Measurements from ENCODE around the gene BEAN1. TPM values are rescaled to one million over a fixed set of nuclear protein-coding genes. Genes with fewer than 3 reads are reported as not detected.

BEAN1 gene
- total RNA-seq, 1 experiment from 2014 or later = 0.61 TPM

DNA sequence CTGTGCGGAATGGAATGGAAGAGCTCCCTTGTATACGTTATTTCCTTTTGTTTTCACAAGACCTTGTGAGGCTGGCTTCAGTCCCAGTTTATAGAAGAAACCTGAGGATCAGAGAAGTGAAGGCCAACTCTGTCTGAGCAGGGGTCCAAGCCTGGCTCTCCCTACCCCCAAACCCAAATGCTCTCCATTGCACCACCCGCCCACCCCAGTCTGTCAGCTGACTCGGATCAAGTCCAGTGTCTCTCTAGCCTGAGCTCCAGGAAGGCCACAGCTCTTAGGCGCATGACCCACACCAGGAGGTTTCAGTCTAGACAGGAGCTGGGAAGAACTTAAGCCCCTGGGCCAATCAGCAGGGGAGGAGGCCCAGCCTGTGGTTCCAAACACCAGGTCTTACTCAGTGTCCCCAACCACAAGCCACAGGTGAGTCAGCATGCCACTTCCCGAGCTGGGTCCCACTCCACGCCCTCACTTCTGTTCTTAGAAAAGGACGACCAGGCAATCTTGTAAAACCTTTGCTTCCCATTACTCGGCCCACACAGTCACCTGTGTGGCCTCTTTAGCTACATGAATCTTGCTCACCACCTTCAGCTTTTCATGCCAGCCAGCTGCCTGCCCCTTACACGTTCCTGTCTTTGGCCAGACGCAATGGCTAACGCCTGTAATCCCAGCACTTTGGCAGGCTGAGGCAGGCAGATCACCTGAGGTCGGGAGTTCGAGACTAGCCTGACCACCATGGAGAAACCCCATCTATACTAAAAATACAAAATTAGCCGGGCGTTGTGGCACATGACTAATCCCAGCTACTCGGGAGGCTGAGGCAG is 95.1 kb downstream of the BEAN1 start (continued):
- TF ChIP-seq, protein P1, sequence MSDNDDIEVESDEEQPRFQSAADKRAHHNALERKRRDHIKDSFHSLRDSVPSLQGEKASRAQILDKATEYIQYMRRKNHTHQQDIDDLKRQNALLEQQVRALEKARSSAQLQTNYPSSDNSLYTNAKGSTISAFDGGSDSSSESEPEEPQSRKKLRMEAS (IDR thresholded peaks at IDR 0.05) = peak; percentile 65; the same call in 1 of the 2 replicates
- TF ChIP-seq SRF (IDR thresholded peaks at IDR 0.05; ENCODE audit: low read depth) = peak; percentile 61; the same call in 1 of the 2 replicates
- TF ChIP-seq CEBPB (IDR thresholded peaks at IDR 0.05; ENCODE audit: low read depth) = peak; percentile 78; the same call in 1 of the 2 replicates
- TF ChIP-seq SIN3A (IDR thresholded peaks at IDR 0.05; ENCODE audit: low read depth) = peak; percentile 36; the same call in 1 of the 2 replicates
- no peak for TF ChIP-seq YY1 (IDR thresholded peaks at IDR 0.05; ENCODE audit: extremely low read depth, insufficient replicate concordance, low read depth, low read length)
- peak; percentile 92 for TF ChIP-seq JUND (IDR thresholded peaks at IDR 0.05)
- peak; percentile 91 for TF ChIP-seq SP1 (IDR thresholded peaks at IDR 0.05; ENCODE audit: low read depth)

DNA sequence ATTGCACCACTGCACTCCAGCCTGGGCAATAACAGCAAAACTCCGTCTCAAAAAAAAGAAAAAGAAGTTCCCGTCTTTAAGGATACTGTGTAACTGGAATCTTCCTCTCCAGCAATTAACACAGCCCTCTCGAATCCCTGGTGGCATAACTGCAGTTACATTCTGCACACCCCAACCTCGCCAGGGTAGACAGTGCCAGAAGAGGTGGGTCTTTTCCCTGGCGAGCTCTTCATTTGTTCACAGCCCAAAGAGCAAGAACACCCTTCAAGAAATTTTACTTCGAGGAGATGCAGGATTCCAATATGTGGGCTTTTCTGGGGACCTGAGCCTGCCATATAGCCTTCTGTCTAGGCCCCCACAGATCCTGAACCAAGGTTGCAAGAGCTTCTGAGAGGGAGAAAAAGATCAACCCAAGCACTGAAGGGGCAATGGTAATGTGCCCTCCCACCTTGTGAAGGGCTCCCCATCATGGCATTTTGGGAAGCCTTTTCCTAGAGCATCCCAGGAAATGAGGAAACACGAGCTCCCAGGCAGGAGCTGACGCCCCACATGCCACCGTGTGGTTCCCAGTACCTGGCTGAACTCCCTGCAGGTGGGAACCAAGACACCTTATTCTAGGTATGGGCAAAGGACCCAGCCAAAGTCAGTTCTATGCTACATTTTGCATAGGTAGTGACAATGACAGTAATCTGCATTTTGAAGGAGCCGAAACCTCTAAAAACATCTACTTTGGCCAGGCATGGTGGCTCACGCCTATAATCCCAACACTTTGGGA is 95.9 kb downstream of the BEAN1 start:
- Histone ChIP-seq H2AFZ (ENCODE audit: low read depth, low read length, poor library complexity, severe bottlenecking) (no peak overlapping the region), H3K4me1 (ENCODE audit: control insufficient read depth in 1 of 2, insufficient read depth in 2 of 2, low read length in 2 of 2) (peaks cover 30 to 37% of the 10 kb centered on the region in 2 experiments), H3K79me2 (ENCODE audit: insufficient read depth, low read length) (no peaks in the 10 kb centered on the region), H3K27me3 (ENCODE audit: insufficient read depth, low read length) (no peaks in the 10 kb centered on the region), H3K9ac (ENCODE audit: low read length) (no peak overlapping the region), H4K20me1 (ENCODE audit: insufficient read depth) (no peaks in the 10 kb centered on the region), H3K4me3 (replicated peaks in 1 of 2; ENCODE audit: low read depth in 1 of 2, low read length in 2 of 2) (no peak overlapping the region), H3K9me2 (ENCODE audit: insufficient read depth) (no peaks in the 10 kb centered on the region), H3K36me3 (ENCODE audit: control insufficient read depth in 1 of 2, insufficient read depth in 2 of 2, low read length in 2 of 2) (no peaks in the 10 kb centered on the region), H3K4me2 (ENCODE audit: low read length) (peak overlapping the region; percentile 62), H3K27ac (ENCODE audit: low read depth, low read length) (peak overlapping the region; percentile 58), H3K9me3 (ENCODE audit: control insufficient read depth in 1 of 2, insufficient read depth in 1 of 2, low read depth in 1 of 2, low read length in 2 of 2) (no peaks in the 10 kb centered on the region)
- TF ChIP-seq CEBPB (IDR thresholded peaks at IDR 0.05; ENCODE audit: low read depth) (no peak), EZH2 (IDR thresholded peaks at IDR 0.05) (no peak), YY1 (IDR thresholded peaks at IDR 0.05; ENCODE audit: extremely low read depth, insufficient replicate concordance, low read depth, low read length) (no peak), ZFX (IDR thresholded peaks at IDR 0.05) (no peak), SP1 (IDR thresholded peaks at IDR 0.05; ENCODE audit: low read depth) (no peak), JUND (IDR thresholded peaks at IDR 0.05) (no peak), FOSL1 (IDR thresholded peaks at IDR 0.05; ENCODE audit: low read depth) (no peak)
- TF ChIP-seq, protein P2, sequence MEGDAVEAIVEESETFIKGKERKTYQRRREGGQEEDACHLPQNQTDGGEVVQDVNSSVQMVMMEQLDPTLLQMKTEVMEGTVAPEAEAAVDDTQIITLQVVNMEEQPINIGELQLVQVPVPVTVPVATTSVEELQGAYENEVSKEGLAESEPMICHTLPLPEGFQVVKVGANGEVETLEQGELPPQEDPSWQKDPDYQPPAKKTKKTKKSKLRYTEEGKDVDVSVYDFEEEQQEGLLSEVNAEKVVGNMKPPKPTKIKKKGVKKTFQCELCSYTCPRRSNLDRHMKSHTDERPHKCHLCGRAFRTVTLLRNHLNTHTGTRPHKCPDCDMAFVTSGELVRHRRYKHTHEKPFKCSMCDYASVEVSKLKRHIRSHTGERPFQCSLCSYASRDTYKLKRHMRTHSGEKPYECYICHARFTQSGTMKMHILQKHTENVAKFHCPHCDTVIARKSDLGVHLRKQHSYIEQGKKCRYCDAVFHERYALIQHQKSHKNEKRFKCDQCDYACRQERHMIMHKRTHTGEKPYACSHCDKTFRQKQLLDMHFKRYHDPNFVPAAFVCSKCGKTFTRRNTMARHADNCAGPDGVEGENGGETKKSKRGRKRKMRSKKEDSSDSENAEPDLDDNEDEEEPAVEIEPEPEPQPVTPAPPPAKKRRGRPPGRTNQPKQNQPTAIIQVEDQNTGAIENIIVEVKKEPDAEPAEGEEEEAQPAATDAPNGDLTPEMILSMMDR (IDR thresholded peaks at IDR 0.05 in 2 of 3, conservative IDR thresholded peaks at IDR 0.05 in 1 of 3; ENCODE audit: borderline replicate concordance in 1 of 3, insufficient read depth in 1 of 3, low read depth in 2 of 3, low read length in 2 of 3) = no peak
- TF ChIP-seq, protein P1 (IDR thresholded peaks at IDR 0.05) = no peak
- intact Hi-C loops (cut with micrococcal nuclease) = no loop called here
- no peak for ATAC-seq
- no TSS peak for BruUV-seq (replicated peaks)
- DNase-seq (ENCODE audit: low read depth, low spot score) = no peak
- ChIA-PET POLR2A (interaction anchor here (0.9 to 1.9 kb wide), 4 partner anchors 11 to 29 kb away, joined by 4 to 9 read pairs (median 4); partner anchors contain the start of genes CKLF and TK2), RAD21 (ENCODE audit: low non-redundant PET in 1 of 2, low total read pairs in 2 of 2, uncharacterized antibody in 2 of 2, unreplicated experiment in 2 of 2) (interaction anchor here in 1 of 2 experiments (0.5 kb wide), 1 partner anchor 66 kb away, joined by 8 read pairs; no protein-coding TSS in a partner anchor), CTCF (interaction anchor here (0.6 to 2.8 kb wide), 2 partner anchors 86 to 345 kb away, joined by 3 to 10 read pairs; no protein-coding TSS in a partner anchor)

Measured in HCT116 (cell line).